Ovary (tissue), 10 donors: ENCODE data around the gene CPSF4. TPM values are rescaled to one million over a fixed set of nuclear protein-coding genes. Genes with fewer than 3 reads are reported as not detected.

Experiments used
- DNase-seq, 5 donors: peaks; one replicate each; pipeline ENCODE4 v3.0.0-alpha.2; 2019 to 2020
- H3K27ac ChIP-seq, 2 donors: fragments of 200-600 bp; one replicate each; pipeline versions ENCODE4 v1.5.1 to v1.8.0; 2019 to 2022
- H3K27me3 ChIP-seq: fragments of 200-600 bp; one replicate; pipeline ENCODE4 v1.8.0; 2022
- H3K36me3 ChIP-seq: fragments of 200-600 bp; sonication (generic); one replicate; pipeline ENCODE4 v1.5.1; 2019
- H3K4me1 ChIP-seq: one replicate; pipeline ENCODE4 v1.8.1; 2013; ENCODE audit warnings: mild to moderate bottlenecking, moderate library complexity; ENCODE audit not compliant: insufficient read depth
- H3K4me3 ChIP-seq: fragments of 200-600 bp; sonication (generic); one replicate; pipeline ENCODE4 v1.5.1; 2017
- H3K9me3 ChIP-seq, 2 donors: fragments of 200-600 bp in 1 of 2; sonication (generic) in 1 of 2; one replicate each; pipeline versions ENCODE4 v1.5.1 to v1.8.1; 2013 to 2019; ENCODE audit warnings: mild to moderate bottlenecking in 1 of 2, moderate library complexity in 1 of 2
- EP300 ChIP-seq: sonication (generic); formaldehyde crosslinking; IDR thresholded peaks from one replicate; pipeline ENCODE4 v1.6.1; 2017; ENCODE audit warnings: antibody characterized with exemption
- POLR2A ChIP-seq: fragments of 450-650 bp; IDR thresholded peaks from one replicate; pipeline ENCODE4 v1.6.1; 2017; ENCODE audit warnings: antibody characterized with exemption, mild to moderate bottlenecking, moderate library complexity
- WGBS, 3 donors: extraction: QIAGEN DNeasy Blood & Tissue Kit in 1 of 3; methylation state at CpG; one replicate each; pipeline versions ENCODE4 v1.1.5 to v1.1.7; 2013 to 2017; 5-methylcytosine and 5-hydroxymethylcytosine counted together
- intact Hi-C, 4 donors: fragments of 100-400 bp; cut with DNase I; formaldehyde crosslinking; loops; one replicate each; pipeline versions ENCODE4 v1.11.0 to v1.15.1; 2022 to 2023
- long read RNA-seq, 3 donors: library from polyadenylated mRNA in 2 of 3; unstranded in 2 of 3; transcript quantifications; one replicate each; pipeline ENCODE4 v2.0.0 and lab custom pipeline, GENCODE V29; 2021 to 2026
- polyA plus RNA-seq, 2 donors: library from polyadenylated mRNA; stranded (reverse); fragments of 200-250 nt in 1 of 2; fragments of 350-450 nt in 1 of 2; fragmentation: Illumina TruSeq in 1 of 2; extraction: RNeasy Lipid Tissue Mini Kit (QIAGEN cat#74804) in 1 of 2; gene quantifications; one replicate each; pipeline ENCODE4 v1.2.3, GENCODE V29; 2013 to 2014
- total RNA-seq, 7 donors: library from RNA; depleted of rRNA in 2 of 7; stranded (reverse); fragments of >200 nt in 2 of 7; fragmentation: NEBNext Ultra II Directional in 3 of 7; extraction: Animal tissue kit (Norgen Biotek cat#: 25700) in 3 of 7; gene quantifications; one replicate each; pipeline versions ENCODE4 v1.1.0 to v1.2.4, GENCODE V29; 2016 to 2023
- TF ChIP-seq, protein P1 (sequence below), 3 donors: fragments of 450-650 bp in 2 of 3; fragments of 200-600 bp in 1 of 3; IDR thresholded peaks; one replicate each; pipeline versions ENCODE4 v1.5.1 to v1.8.0; 2016 to 2022; ENCODE audit warnings: antibody characterized with exemption in 3 of 3, mild to moderate bottlenecking in 1 of 3
- donor health status: DM: no; HTN: no; CAD: no; lungs with moderate emphysema.
- donor health status: DM: no; HTN: no; CAD: no.
- donor health status: Bipolar disorder and iron deficiency.
- donor health status: DM: yes; HTN: yes; CAD: no.
- donor health status: DM: no; HTN: no; CAD: no.
- donor health status: DM: yes; HTN: yes; CAD: no.

Gene CPSF4
- total RNA-seq (10 to 100 TPM; 12.1 to 40.9 (median 32.9) TPM), polyA plus RNA-seq (10 to 100 TPM; 10.7 to 36.4 TPM)
- long read RNA-seq, donor 1, transcript CPSF4-201 (8 exons, 1,691 nt), result major isoform, 7 of 38 reads
- long read RNA-seq, donor 1, transcript CPSF4-204 (8 exons, 1,738 nt), result minor isoform, 6 of 38 reads
- long read RNA-seq, donor 1, partial matches to known transcripts, result 13 of 38 reads
- long read RNA-seq, donor 1, other reads (novel, unspliced or antisense), result 9 of 38 reads
- long read RNA-seq, donor 2, partial matches to known transcripts, result 0 of 10 reads
- long read RNA-seq, donor 2, other reads (novel, unspliced or antisense), result 0 of 10 reads
- long read RNA-seq, donor 3, transcript CPSF4-204 (8 exons, 1,738 nt), result minor isoform, 30 of 92 reads
- long read RNA-seq, donor 3, transcript CPSF4-201 (8 exons, 1,691 nt), result major isoform, 32 of 92 reads
- long read RNA-seq, donor 3, partial matches to known transcripts, result 7 of 92 reads
- long read RNA-seq, donor 3, other reads (novel, unspliced or antisense), result 21 of 92 reads

DNA sequence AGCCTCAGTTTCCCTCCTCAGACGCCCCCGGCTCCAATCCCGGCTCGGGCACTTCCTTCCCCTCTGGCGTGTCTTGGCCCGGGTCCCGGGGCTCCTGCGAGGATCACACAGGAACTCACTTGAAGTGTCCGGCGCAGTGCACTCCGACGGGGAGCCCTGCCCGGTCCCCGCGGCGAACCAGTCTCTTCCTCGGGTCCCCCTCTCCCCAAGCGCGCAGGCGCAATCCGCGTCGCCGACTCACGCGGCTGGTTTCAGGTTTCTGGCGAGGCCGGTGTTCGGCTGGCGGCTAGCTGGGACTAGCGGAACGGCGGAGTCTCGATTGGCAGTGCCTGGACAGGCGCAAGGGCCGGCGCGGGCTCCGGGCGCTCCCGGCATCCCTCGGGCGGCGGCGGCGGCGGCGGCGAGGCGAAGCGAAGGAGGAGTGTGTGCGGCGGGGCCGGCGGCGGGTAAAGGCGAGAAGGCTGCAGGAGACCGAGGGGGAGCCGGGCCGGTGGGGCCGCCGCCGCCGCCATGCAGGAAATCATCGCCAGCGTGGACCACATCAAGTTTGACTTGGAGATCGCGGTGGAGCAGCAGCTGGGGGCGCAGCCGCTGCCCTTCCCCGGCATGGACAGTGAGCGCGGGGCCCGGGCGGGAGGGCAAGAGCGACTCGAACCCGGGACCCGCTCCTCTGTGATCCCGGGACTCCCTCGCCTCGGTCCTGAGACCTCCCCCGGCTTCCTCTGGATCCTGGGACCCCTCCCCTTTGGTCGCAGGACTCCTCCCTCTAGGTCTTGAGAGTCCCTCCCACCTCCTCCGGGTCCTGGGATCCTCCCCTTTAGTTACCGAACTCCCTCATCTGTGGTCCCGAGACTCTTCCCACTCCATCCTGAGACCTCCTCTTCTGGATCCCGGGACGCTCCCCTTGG, at the start of gene CPSF4, which contains the start of gene PTCD1:
TSS of gene CPSF4 (plus strand) at position 371 of the 908 bp plus-strand sequence. CDS start at position 511, 140 bp downstream.
TSS of gene PTCD1 (minus strand) at position 226 of the 908 bp plus-strand sequence. CDS start 3,556 bp downstream, outside the sequence.
- Histone ChIP-seq H3K27me3 (no peaks in the 10 kb centered on the region), H3K27ac (peak within 1 kb of the TSS; percentile 56 to 68), H3K9me3 (no peaks in the 10 kb centered on the region), H3K36me3 (no peaks in the 10 kb centered on the region), H3K4me3 (peak within 1 kb of the TSS; percentile 94), H3K4me1 (peaks cover 14% of the 10 kb centered on the region)
- WGBS, 3 donors, result 0 to 1% (median 0%) methylated on average over 53 to 89 of the region's 89 CpGs
- peak; percentile 94 to 97 (median 96) for DNase-seq
- intact Hi-C loops, result no loop called here
- TF ChIP-seq, protein P1, sequence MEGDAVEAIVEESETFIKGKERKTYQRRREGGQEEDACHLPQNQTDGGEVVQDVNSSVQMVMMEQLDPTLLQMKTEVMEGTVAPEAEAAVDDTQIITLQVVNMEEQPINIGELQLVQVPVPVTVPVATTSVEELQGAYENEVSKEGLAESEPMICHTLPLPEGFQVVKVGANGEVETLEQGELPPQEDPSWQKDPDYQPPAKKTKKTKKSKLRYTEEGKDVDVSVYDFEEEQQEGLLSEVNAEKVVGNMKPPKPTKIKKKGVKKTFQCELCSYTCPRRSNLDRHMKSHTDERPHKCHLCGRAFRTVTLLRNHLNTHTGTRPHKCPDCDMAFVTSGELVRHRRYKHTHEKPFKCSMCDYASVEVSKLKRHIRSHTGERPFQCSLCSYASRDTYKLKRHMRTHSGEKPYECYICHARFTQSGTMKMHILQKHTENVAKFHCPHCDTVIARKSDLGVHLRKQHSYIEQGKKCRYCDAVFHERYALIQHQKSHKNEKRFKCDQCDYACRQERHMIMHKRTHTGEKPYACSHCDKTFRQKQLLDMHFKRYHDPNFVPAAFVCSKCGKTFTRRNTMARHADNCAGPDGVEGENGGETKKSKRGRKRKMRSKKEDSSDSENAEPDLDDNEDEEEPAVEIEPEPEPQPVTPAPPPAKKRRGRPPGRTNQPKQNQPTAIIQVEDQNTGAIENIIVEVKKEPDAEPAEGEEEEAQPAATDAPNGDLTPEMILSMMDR (IDR thresholded peaks at IDR 0.05), result no peak
- peak; percentile 32 for TF ChIP-seq POLR2A

GRCh38 chr7:99389772-99390171, 49.0 kb upstream of the CPSF4 start:
- H3K36me3 ChIP-seq, result no peaks in the 10 kb centered on the region
- WGBS, 3 donors, result 89 to 92% (median 91%) methylated on average over 13 of the region's 13 CpGs
- TF ChIP-seq, protein P1 (IDR thresholded peaks at IDR 0.05), result no peak
- TF ChIP-seq EP300 (no peak), POLR2A (no peak)

DNA sequence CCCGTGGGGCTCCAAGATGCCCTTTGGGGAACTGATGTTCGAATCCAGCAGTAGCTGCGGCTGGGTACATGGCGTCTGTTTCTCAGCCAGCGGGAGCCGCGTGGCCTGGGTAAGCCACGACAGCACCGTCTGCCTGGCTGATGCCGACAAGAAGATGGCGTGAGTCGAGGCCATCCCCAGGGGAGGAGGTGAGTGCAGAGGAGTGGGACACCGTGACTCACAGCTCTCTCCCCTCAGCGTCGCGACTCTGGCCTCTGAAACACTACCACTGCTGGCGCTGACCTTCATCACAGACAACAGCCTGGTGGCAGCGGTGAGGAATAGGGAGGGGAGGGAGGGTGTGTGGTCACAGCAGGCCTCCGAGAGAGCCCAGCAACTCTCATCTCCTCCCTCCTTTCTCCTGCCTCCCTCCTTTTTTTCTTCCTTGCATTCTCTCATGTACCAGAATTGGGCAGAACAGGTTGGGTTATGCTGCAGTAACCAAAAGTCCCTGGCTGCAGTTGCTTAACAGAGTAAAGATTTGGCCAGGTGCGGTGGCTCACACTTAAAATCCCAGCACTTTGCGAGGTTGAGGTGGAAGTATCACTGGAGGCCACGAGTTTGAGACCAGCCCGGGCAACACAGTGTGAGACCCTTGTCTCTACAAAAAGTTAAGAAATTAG, 47.7 kb upstream of the CPSF4 start:
- DNase-seq, result no peak
- Histone ChIP-seq H3K27me3 (no peaks in the 10 kb centered on the region), H3K4me3 (no peak overlapping the region), H3K4me1 (peaks cover 3% of the 10 kb centered on the region), H3K9me3 (no peaks in the 10 kb centered on the region), H3K27ac (no peak overlapping the region), H3K36me3 (no peaks in the 10 kb centered on the region)
- TF ChIP-seq POLR2A (no peak), EP300 (no peak)
- TF ChIP-seq, protein P1 (IDR thresholded peaks at IDR 0.05), result no peak
- 93% methylated on average over 23 of the region's 23 CpGs for WGBS, 3 donors
- intact Hi-C loops, result loop anchor here in 2 of 4 donors (10.0 kb wide), 1 partner anchor 246 kb away; the partner anchor contains the start of gene SMURF1 (in 2 of the 2)

More at GRCh38 chr7:99389772-99390171, 49.0 kb upstream of the CPSF4 start:
- intact Hi-C loops, result loop anchor here in 2 of 4 donors (10.0 kb wide), 1 partner anchor 245 kb away; the partner anchor contains the start of gene SMURF1 (in 2 of the 2)
- H3K27ac ChIP-seq, result no peak overlapping the region
- no peaks in the 10 kb centered on the region for H3K9me3 ChIP-seq
- H3K27me3 ChIP-seq, result no peaks in the 10 kb centered on the region
- H3K4me3 ChIP-seq, result no peak overlapping the region
- H3K4me1 ChIP-seq, result peaks cover 3% of the 10 kb centered on the region
- DNase-seq, result no peak
